Measurements from ENCODE around the gene DAZAP1.
A peak's percentile ranks its signal among the peaks of the same experiment; 100 is the strongest.

DAZAP1 gene

GRCh38 chr19:1460033-1460995, 52.9 kb downstream of the DAZAP1 start:
- no peak for DNase-seq

DNA sequence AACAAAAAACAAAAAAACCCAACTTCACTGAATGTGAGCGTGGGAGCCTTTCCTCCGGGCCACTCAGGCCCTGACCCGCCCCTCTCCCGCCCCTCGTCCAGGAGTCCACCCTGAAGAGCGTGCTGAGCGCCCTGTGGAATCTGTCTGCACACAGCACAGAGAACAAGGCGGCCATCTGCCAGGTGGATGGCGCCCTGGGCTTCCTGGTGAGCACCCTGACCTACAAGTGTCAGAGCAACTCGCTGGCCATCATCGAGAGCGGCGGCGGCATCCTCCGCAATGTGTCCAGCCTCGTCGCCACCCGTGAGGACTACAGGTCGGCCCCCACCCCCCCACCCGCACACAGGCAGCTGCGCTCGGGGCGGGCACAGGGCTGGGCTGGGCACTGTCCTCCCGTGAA, 54.5 kb downstream of the DAZAP1 start:
- DNase-seq = no peak

- DNase-seq = no peak
Observed at GRCh38 chr19:1465191-1466016, 58.0 kb downstream of the DAZAP1 start.

GRCh38 chr19:1466018-1466460, 58.7 kb downstream of the DAZAP1 start:
- no peak for DNase-seq

- no peak for DNase-seq
Observed at GRCh38 chr19:1466461-1467214, 59.3 kb downstream of the DAZAP1 start.

GRCh38 chr19:1467215-1467489, 59.8 kb downstream of the DAZAP1 start:
- DNase-seq = no peak

DNA sequence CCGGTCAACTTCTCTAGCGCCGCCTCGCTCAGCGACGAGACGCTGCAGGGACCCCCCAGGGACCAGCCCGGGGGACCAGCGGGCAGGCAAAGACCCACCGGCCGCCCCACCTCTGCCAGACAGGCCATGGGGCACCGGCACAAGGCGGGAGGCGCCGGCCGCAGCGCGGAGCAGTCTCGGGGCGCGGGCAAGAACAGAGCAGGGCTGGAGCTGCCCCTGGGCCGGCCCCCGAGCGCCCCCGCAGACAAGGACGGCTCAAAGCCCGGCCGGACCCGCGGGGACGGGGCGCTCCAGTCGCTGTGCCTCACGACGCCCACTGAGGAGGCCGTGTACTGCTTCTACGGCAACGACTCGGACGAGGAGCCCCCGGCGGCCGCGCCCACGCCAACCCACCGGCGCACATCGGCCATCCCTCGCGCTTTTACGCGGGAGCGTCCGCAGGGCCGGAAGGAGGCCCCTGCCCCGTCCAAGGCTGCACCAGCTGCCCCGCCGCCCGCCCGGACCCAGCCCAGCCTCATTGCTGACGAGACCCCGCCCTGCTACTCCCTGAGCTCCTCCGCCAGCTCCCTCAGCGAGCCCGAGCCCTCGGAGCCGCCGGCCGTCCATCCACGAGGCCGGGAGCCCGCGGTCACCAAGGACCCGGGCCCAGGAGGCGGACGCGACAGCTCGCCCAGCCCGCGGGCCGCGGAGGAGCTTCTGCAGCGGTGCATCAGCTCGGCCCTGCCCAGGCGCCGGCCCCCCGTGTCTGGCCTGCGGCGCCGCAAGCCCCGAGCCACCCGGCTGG, 60.3 kb downstream of the DAZAP1 start:
- DNase-seq = no peak

DNA sequence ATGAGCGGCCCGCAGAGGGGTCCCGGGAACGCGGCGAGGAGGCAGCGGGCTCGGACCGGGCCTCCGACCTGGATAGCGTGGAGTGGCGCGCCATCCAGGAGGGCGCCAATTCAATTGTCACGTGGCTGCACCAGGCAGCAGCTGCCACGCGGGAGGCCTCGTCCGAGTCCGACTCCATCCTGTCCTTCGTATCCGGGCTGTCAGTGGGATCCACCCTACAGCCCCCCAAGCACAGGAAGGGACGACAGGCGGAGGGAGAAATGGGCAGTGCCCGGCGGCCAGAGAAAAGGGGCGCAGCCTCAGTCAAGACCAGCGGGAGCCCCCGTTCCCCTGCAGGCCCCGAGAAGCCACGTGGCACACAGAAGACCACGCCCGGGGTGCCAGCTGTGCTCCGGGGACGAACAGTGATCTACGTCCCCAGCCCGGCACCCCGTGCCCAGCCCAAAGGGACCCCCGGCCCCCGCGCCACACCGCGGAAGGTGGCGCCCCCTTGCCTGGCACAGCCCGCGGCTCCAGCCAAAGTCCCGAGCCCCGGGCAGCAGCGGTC, 61.0 kb downstream of the DAZAP1 start:
- no peak for DNase-seq

- no peak for DNase-seq
Observed at GRCh38 chr19:1468821-1469254, 61.5 kb downstream of the DAZAP1 start.

GRCh38 chr19:1469255-1470054, 62.1 kb downstream of the DAZAP1 start:
- no peak for DNase-seq

GRCh38 chr19:1470055-1470304, 62.6 kb downstream of the DAZAP1 start:
- DNase-seq = no peak

DNA sequence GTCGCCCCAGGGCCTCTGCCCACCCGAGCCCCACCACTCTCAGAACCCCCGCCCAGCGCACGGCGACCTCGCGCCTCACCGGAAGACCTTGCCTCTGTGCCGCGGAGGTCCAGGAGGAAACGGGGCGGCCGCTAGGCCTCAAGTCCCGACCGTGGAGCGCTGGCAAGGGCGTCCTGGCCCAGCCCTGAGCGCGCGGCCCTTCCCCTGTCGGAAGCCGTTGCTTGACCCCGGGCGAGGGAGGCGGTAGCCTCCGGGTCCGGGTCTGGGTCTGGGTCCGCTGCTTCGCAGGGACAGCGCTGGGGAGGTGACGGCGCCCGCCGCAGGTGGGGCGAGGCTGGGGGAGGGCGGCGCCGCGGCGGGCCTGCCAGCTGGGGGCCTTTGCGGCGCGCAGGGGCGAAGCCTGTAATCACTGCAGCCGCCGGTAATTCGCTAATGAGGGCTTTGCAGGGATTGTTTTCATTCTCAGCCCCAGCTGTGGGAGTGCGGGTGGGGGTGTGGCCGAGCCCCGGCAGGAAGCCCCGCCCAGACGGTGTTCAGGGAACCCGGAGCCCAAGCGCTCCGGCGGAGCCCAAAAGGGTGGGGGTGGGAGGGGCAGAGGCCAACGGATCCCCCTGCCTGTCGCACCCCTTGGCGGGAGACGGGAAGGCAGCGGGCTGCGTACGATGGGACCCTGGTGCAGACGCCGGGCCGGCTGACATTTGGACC, 63.1 kb downstream of the DAZAP1 start:
- peak; percentile 75 for DNase-seq

- no peak for DNase-seq
Observed at GRCh38 chr19:1471010-1471514, 63.7 kb downstream of the DAZAP1 start.

GRCh38 chr19:1471515-1472160, 64.3 kb downstream of the DAZAP1 start:
- no peak for DNase-seq

DNA sequence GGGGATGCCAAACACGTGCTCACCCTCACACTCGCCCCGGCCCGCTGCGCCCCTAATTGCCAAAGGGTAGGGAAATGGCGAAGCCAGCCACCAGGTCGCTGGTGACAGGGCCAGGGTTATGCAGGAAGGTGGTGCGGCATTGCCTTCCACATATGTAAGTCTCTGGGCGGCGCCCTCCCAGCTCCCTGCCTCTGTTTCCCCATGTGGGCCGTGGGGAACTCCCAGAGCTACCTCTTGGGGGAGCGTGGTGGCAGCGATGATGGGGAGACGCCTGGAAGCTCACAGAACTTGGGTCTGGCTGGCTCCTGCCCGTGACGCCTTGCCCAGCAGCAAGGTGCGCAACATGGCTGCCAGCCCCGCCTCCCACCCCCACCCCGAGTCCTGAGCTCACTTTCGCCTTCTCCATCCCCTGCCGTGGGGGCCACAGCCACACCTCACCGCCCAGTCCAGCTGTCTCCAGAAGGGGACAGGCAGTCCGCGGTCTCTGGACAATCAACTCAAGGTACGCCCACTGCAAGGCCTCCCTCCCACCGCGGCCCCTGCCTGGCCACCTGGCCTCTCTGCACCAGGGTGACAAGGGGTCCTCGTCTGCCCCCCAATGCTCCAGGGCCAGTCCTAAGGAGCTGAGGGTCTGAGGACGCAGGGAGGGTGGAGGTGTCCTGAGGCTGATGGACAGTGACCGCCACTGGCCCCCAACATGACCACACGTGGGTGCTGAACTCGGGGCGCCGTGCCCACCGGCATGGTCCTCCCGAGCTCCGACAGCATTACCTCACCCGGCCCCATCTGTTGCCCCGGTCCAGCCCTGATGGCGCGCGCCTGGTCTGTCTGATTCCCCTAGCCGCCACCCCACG, 65.1 kb downstream of the DAZAP1 start:
- DNase-seq = no peak

GRCh38 chr19:1473085-1473851, 65.9 kb downstream of the DAZAP1 start:
- DNase-seq = no peak

DNA sequence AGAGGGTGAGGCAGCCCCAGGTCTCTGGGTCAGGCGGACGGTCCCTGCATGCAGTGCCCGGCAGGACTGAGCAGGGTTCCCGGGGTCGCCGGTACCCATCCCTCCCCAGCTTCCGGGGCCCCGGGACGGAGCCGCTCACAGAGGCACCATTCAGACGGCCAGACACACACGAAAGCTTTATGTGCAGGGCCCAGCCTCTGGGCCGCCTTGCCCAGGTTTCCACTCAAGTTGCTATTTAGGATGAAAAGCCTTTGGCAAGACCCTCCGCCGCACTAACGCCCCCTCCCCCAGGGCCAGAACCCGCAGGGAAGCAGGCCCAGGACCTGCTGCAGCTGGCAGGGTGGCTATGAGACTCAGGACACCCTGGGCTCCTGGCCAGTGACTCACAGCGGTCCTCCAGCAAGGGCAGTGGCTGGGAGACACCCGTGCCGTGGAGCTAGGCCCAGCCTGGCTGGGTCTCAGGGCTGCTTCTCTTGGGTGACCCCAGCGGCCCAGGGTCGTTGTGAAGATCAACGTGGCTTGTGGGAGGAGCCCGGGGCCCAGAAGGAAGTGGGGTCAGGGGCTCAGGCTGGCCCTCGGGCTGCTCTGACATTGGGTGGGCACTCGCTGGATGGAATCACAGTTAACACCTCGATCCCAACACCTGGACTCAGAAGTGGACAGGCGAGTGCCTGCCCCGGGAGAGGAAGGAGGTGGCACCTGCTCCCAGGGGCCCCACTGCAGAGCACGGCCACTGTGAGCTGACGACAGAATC, 66.8 kb downstream of the DAZAP1 start:
- no peak for DNase-seq
